Type B pancreatic cell (in vitro differentiated cells): ENCODE results near the gene FBP1. TPM values are rescaled to one million over a fixed set of nuclear protein-coding genes. Genes with fewer than 3 reads are reported as not detected.

Source experiments
- DNase-seq: peaks from one replicate; pipeline ENCODE4 v3.0.0; 2021; ENCODE audit warnings: mixed read lengths; ENCODE audit not compliant: unreplicated experiment; ENCODE audit errors: extremely low spot score
- H3K27ac Mint-ChIP-seq: 2 replicates; pipeline ENCODE4 v1.8.0; 2021; ENCODE audit warnings: mild to moderate bottlenecking, mixed read lengths
- H3K27me3 Mint-ChIP-seq: 2 replicates; pipeline ENCODE4 v1.8.0; 2021; ENCODE audit warnings: mixed read lengths
- H3K36me3 Mint-ChIP-seq: 2 replicates; pipeline ENCODE4 v1.8.0; 2021; ENCODE audit warnings: mixed read lengths
- H3K4me1 Mint-ChIP-seq: one replicate; pipeline ENCODE4 v1.8.0; 2021; ENCODE audit warnings: mixed read lengths; ENCODE audit not compliant: unreplicated experiment
- H3K4me3 Mint-ChIP-seq: 2 replicates; pipeline ENCODE4 v1.8.0; 2021; ENCODE audit warnings: mild to moderate bottlenecking, mixed read lengths
- H3K9me3 Mint-ChIP-seq: 2 replicates; pipeline ENCODE4 v1.8.0; 2021; ENCODE audit warnings: mixed read lengths
- total RNA-seq: library from RNA; stranded (reverse); gene quantifications from 2 replicates; pipeline ENCODE4 v1.2.1, GENCODE V29; 2021; ENCODE audit warnings: low replicate concordance
- TF ChIP-seq, protein P1 (sequence below): fragments of 200-600 bp; sonication (generic); conservative IDR thresholded peaks from 2 replicates; pipeline ENCODE4 v1.5.0; 2021; ENCODE audit warnings: antibody characterized with exemption, mild to moderate bottlenecking

FBP1 gene
- total RNA-seq, 1 donor from 2014 or later: 25.9 TPM

DNA sequence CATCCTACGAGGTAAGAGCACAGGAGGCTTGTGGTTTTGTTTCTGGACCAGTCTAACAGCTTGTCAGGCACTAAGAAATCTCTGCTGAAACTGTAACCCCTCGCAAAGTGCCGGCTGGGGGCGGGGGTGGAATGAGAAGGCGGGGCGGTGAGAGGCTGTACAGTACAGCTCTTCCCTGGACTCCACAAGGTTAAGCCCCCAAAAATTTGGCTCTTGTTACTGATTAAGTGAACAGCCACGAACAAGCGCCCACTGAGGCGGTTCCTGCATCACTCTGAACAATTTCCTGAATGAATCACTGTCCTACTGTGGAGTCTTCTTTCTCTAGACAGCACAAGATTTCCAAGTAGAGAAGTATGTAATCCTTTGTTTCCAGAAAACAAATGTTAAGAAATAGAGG is 52.5 kb downstream of the FBP1 start:
- TF ChIP-seq, protein P1, sequence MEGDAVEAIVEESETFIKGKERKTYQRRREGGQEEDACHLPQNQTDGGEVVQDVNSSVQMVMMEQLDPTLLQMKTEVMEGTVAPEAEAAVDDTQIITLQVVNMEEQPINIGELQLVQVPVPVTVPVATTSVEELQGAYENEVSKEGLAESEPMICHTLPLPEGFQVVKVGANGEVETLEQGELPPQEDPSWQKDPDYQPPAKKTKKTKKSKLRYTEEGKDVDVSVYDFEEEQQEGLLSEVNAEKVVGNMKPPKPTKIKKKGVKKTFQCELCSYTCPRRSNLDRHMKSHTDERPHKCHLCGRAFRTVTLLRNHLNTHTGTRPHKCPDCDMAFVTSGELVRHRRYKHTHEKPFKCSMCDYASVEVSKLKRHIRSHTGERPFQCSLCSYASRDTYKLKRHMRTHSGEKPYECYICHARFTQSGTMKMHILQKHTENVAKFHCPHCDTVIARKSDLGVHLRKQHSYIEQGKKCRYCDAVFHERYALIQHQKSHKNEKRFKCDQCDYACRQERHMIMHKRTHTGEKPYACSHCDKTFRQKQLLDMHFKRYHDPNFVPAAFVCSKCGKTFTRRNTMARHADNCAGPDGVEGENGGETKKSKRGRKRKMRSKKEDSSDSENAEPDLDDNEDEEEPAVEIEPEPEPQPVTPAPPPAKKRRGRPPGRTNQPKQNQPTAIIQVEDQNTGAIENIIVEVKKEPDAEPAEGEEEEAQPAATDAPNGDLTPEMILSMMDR: no peak
- no peaks in the 10 kb centered on the region for H3K36me3 Mint-ChIP-seq
- H3K9me3 Mint-ChIP-seq: no peaks in the 10 kb centered on the region
- H3K4me3 Mint-ChIP-seq: no peak overlapping the region
- no peak overlapping the region for H3K27ac Mint-ChIP-seq
- no peaks in the 10 kb centered on the region for H3K4me1 Mint-ChIP-seq
- DNase-seq: no peak
- peaks cover 5% of the 10 kb centered on the region for H3K27me3 Mint-ChIP-seq

DNA sequence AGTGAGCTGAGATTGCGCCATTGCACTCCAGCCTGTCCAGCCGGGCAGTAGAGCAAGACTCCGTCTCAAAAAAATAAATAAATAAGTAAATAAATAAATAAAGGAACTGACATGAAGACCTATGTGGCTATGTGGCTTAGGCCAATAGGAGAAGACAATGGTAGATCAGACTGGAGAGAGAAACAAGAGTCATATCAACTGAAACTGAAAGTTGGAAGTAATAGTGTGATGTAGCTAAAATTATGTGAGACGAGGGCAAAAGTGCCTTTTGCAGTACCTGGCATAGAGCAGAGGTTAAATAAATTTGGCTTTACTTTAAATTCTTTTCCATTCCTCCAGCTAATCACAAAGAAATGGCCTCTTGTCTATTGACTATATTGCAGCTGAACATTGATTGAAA is 53.0 kb downstream of the FBP1 start:
- H3K27me3 Mint-ChIP-seq: peaks cover 5% of the 10 kb centered on the region
- H3K27ac Mint-ChIP-seq: no peak overlapping the region
- H3K4me1 Mint-ChIP-seq: no peaks in the 10 kb centered on the region
- TF ChIP-seq, protein P1: no peak
- H3K36me3 Mint-ChIP-seq: no peaks in the 10 kb centered on the region
- DNase-seq: no peak
- H3K9me3 Mint-ChIP-seq: no peaks in the 10 kb centered on the region
- H3K4me3 Mint-ChIP-seq: no peak overlapping the region

DNA sequence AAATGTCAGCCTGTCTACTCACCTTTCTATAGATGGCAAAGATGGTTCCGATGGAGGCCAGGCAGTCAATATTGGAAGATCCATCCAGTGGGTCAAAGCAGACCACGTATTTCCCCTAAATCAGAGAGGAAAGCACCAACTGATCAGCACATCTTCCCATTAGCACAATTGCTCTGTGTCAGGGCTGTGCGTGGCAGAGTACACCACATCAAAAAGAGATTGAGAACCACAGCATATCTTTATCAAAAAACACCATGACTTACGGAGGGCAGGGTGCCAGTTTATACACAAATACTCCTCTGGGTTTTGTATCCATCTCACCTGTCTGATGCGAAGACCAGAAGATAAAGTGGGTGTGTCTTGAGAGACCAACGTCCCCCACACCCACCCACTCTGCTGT is 54.8 kb downstream of the FBP1 start:
- H3K4me1 Mint-ChIP-seq: no peaks in the 10 kb centered on the region
- no peak overlapping the region for H3K27ac Mint-ChIP-seq

DNA sequence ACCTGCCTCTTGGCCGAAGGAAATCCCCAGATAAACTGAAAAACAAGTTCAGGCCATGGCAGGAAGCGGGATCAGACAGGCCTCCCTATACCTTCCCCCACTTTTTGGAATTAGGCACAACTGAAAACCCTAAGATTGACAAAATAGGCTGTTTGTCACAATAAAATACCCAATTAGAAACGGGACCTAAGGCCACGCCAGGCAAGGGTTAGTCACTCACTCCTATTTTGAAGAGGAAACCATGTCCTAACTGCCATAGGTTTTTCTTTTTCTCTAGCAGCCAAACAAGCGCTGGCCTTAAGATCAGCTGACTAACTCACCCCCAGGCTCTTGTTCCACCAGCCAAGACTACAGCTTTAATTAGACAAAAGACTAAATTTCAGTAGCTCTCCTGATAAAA is 57.6 kb downstream of the FBP1 start:
- TF ChIP-seq, protein P1: no peak
- Mint-ChIP-seq H3K9me3 (no peaks in the 10 kb centered on the region), H3K36me3 (no peaks in the 10 kb centered on the region), H3K4me3 (no peak overlapping the region), H3K27ac (no peak overlapping the region), H3K27me3 (no peaks in the 10 kb centered on the region), H3K4me1 (peaks cover 6% of the 10 kb centered on the region)
- DNase-seq: no peak

More for the DNA sequence above, 54.8 kb downstream of the FBP1 start:
- TF ChIP-seq, protein P1: no peak
- no peak for DNase-seq
- Mint-ChIP-seq H3K27me3 (peaks cover 5% of the 10 kb centered on the region), H3K36me3 (no peaks in the 10 kb centered on the region), H3K4me3 (no peak overlapping the region), H3K9me3 (no peaks in the 10 kb centered on the region)

DNA sequence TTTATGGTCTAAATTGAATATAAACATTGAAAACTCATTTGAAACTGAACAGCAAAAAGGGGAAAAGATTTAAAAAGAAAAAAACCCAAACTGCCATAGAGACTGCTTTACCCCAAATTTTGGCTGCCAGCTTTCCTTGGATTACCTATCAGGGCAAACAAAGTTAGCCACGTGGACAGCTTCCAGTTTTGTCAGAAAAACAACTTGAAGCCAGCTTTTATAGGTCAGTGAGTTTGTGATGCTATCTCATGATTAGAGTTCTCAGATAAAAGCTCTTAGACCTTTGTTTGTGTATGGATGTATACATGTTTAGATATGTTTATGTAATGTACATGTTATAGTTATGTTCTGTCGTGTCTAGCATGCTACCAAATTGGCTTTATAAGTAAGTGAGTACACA is 61.7 kb downstream of the FBP1 start:
- TF ChIP-seq, protein P1: no peak

DNA sequence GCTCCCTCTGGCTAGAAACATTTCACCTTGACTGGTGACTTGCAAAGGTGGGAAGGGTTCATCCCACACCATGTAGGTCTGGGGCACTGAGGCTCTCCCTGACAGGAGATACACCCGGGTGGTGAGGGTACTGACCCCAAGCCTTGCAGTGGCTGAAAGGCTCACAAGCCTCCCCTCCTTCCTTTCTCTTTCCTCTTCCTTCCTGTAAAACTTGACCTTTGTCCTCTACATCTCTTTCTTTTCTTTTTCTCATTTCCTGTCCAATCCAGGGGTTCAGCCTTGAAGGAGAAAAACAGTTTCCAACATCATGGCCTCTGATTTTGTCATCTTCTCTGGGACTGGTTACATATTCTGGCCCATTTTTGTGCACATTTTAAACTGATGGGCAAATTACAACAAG is 62.3 kb downstream of the FBP1 start:
- H3K36me3 Mint-ChIP-seq: no peaks in the 10 kb centered on the region
- no peaks in the 10 kb centered on the region for H3K9me3 Mint-ChIP-seq
- H3K4me3 Mint-ChIP-seq: no peak overlapping the region
- TF ChIP-seq, protein P1: no peak
- no peak for DNase-seq
- H3K4me1 Mint-ChIP-seq: peaks cover 6% of the 10 kb centered on the region
- peaks cover 8% of the 10 kb centered on the region for H3K27me3 Mint-ChIP-seq
- no peak overlapping the region for H3K27ac Mint-ChIP-seq

More for the DNA sequence above, 61.7 kb downstream of the FBP1 start:
- peaks cover 3% of the 10 kb centered on the region for H3K27me3 Mint-ChIP-seq
- H3K4me3 Mint-ChIP-seq: no peak overlapping the region
- H3K27ac Mint-ChIP-seq: no peak overlapping the region
- no peaks in the 10 kb centered on the region for H3K9me3 Mint-ChIP-seq
- peaks cover 6% of the 10 kb centered on the region for H3K4me1 Mint-ChIP-seq
- DNase-seq: no peak
- H3K36me3 Mint-ChIP-seq: no peaks in the 10 kb centered on the region
